ENCODE data around the gene SNTG2.

SNTG2 gene

GRCh38 chr2:924701-925100 is 25.9 kb upstream of the SNTG2 start:
- no peak for ATAC-seq

GRCh38 chr2:925309-925708 is 25.3 kb upstream of the SNTG2 start:
- TF ChIP-seq ISL1 (CRISPR knock-in tag; IDR thresholded peaks at IDR 0.05) (no peak), TCF4 (CRISPR knock-in tag; IDR thresholded peaks at IDR 0.05; ENCODE audit: borderline replicate concordance) (no peak), CSDC2 (CRISPR knock-in tag; IDR thresholded peaks at IDR 0.05) (no peak), OSR1 (CRISPR knock-in tag; IDR thresholded peaks at IDR 0.05) (no peak), PATZ1 (CRISPR knock-in tag; IDR thresholded peaks at IDR 0.05; ENCODE audit: borderline replicate concordance) (no peak), TOX (CRISPR knock-in tag; IDR thresholded peaks at IDR 0.05; ENCODE audit: borderline replicate concordance) (no peak), GLIS3 (CRISPR knock-in tag; IDR thresholded peaks at IDR 0.05) (no peak)
- TF ChIP-seq, protein P1, sequence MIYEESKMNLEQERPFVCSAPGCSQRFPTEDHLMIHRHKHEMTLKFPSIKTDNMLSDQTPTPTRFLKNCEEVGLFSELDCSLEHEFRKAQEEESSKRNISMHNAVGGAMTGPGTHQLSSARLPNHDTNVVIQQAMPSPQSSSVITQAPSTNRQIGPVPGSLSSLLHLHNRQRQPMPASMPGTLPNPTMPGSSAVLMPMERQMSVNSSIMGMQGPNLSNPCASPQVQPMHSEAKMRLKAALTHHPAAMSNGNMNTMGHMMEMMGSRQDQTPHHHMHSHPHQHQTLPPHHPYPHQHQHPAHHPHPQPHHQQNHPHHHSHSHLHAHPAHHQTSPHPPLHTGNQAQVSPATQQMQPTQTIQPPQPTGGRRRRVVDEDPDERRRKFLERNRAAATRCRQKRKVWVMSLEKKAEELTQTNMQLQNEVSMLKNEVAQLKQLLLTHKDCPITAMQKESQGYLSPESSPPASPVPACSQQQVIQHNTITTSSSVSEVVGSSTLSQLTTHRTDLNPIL (CRISPR knock-in tag; IDR thresholded peaks at IDR 0.05; ENCODE audit: low read depth), result no peak
- ATAC-seq, result no peak

More at GRCh38 chr2:924701-925100, 25.9 kb upstream of the SNTG2 start:
- TF ChIP-seq CSDC2 (CRISPR knock-in tag; IDR thresholded peaks at IDR 0.05), result no peak
- TF ChIP-seq ZNF70 (CRISPR knock-in tag; IDR thresholded peaks at IDR 0.05), result no peak

DNA sequence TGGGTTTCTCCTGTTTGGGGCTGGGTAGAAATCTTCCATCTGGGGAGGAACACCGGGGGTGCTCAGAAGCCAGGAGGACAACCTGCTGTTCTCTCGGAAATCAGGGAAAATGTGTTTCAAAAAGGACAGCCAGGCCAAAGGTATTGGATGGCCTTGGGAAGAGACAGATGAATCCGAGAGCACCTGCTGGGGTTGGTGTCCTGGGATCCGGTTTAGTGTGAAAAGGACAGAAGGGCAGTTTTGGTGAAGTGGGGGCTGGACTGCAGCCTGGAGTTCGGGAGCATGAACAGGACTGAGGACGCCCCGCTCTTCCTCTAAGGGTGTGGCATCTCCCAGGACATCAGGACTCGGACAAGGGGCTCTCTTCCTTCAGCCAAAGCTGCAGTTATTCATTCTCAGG is 24.9 kb upstream of the SNTG2 start:
- ATAC-seq, result no peak

GRCh38 chr2:926259-926793 is 24.3 kb upstream of the SNTG2 start:
- no peak for ATAC-seq
- TF ChIP-seq ARNTL (CRISPR knock-in tag; IDR thresholded peaks at IDR 0.05; ENCODE audit: borderline replicate concordance, low read depth) (no peak), CSRNP3 (CRISPR knock-in tag; IDR thresholded peaks at IDR 0.05) (no peak), ZNF8 (CRISPR knock-in tag; IDR thresholded peaks at IDR 0.05) (no peak)
- TF ChIP-seq, protein P2, sequence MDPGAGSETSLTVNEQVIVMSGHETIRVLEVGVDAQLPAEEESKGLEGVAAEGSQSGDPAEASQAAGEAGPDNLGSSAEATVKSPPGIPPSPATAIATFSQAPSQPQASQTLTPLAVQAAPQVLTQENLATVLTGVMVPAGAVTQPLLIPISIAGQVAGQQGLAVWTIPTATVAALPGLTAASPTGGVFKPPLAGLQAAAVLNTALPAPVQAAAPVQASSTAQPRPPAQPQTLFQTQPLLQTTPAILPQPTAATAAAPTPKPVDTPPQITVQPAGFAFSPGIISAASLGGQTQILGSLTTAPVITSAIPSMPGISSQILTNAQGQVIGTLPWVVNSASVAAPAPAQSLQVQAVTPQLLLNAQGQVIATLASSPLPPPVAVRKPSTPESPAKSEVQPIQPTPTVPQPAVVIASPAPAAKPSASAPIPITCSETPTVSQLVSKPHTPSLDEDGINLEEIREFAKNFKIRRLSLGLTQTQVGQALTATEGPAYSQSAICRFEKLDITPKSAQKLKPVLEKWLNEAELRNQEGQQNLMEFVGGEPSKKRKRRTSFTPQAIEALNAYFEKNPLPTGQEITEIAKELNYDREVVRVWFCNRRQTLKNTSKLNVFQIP (CRISPR knock-in tag; IDR thresholded peaks at IDR 0.05; ENCODE audit: borderline replicate concordance, low read depth), result no peak

More for the DNA sequence above, 24.9 kb upstream of the SNTG2 start:
- TF ChIP-seq PATZ1 (CRISPR knock-in tag; IDR thresholded peaks at IDR 0.05; ENCODE audit: borderline replicate concordance), result no peak
- TF ChIP-seq, protein P1 (CRISPR knock-in tag; IDR thresholded peaks at IDR 0.05; ENCODE audit: low read depth), result no peak
- TF ChIP-seq SNAI2 (CRISPR knock-in tag; IDR thresholded peaks at IDR 0.05), result no peak
- TF ChIP-seq ESRRG (CRISPR knock-in tag; IDR thresholded peaks at IDR 0.05), result no peak
- TF ChIP-seq, protein P2 (CRISPR knock-in tag; IDR thresholded peaks at IDR 0.05; ENCODE audit: borderline replicate concordance, low read depth), result no peak
- no peak for TF ChIP-seq TCF4 (CRISPR knock-in tag; IDR thresholded peaks at IDR 0.05; ENCODE audit: borderline replicate concordance)
- no peak for TF ChIP-seq BACH2 (CRISPR knock-in tag; IDR thresholded peaks at IDR 0.05; ENCODE audit: borderline replicate concordance)
- no peak for TF ChIP-seq ZFP3 (CRISPR knock-in tag; IDR thresholded peaks at IDR 0.05)
- TF ChIP-seq RARB (CRISPR knock-in tag; IDR thresholded peaks at IDR 0.05), result no peak
- no peak for TF ChIP-seq PPARA (CRISPR knock-in tag; IDR thresholded peaks at IDR 0.05; ENCODE audit: borderline replicate concordance)
